HL-60 (cell line): ENCODE results near the gene GKN2.

Experiments used
- DNase-seq, 2 experiments: peaks; one replicate each; pipeline ENCODE4 v3.0.0-alpha.2; 2010 to 2020; ENCODE audit warnings: low read depth in 1 of 2, low spot score in 1 of 2
- H3K27ac ChIP-seq: fragments of 250-450 bp; sonication (Bioruptor Pico); replicated peaks from 2 replicates; pipeline ENCODE4 v1.5.1; 2020; ENCODE audit warnings: mild to moderate bottlenecking, moderate library complexity
- H3K27me3 ChIP-seq: fragments of 250-450 bp; sonication (Bioruptor Pico); 2 replicates; pipeline ENCODE4 v1.5.1; 2021; ENCODE audit warnings: mild to moderate bottlenecking, moderate library complexity; ENCODE audit not compliant: insufficient read depth, poor library complexity, severe bottlenecking
- H3K4me3 ChIP-seq: replicated peaks from 2 replicates; pipeline ENCODE4 v1.5.1; 2011; ENCODE audit warnings: mild to moderate bottlenecking, control low read depth, low read length; ENCODE audit not compliant: insufficient read depth
- CTCF ChIP-seq: IDR thresholded peaks from one replicate; pipeline ENCODE4 v1.5.1; 2011; ENCODE audit warnings: low read length, control low read depth, inconsistent platforms; ENCODE audit not compliant: insufficient read depth
- GABPA ChIP-seq: IDR thresholded peaks from 2 replicates; pipeline ENCODE4 v1.6.1; 2012; ENCODE audit warnings: low read depth
- POLR2AphosphoS5 ChIP-seq: IDR thresholded peaks from 2 replicates; pipeline ENCODE4 v1.6.1; 2012; ENCODE audit warnings: low read depth
- REST ChIP-seq: IDR thresholded peaks from 2 replicates; pipeline ENCODE4 v1.6.1; 2012; ENCODE audit warnings: low read depth; ENCODE audit not compliant: insufficient replicate concordance
- SPI1 ChIP-seq: IDR thresholded peaks from 2 replicates; pipeline ENCODE4 v1.6.1; 2012; ENCODE audit warnings: low read depth, mild to moderate bottlenecking, borderline replicate concordance

The GKN2 gene

GRCh38 chr2:68911709-68912108 is 41.0 kb downstream of the GKN2 start:
- TF ChIP-seq GABPA (no peak), REST (no peak), CTCF (no peak), SPI1 (no peak), POLR2AphosphoS5 (no peak)
- H3K4me3 ChIP-seq, result no peak overlapping the region
- peak in 1 of 2 experiments; percentile 48 for DNase-seq
- peak overlapping the region; percentile 14; the same call in 1 of the 2 replicates for H3K27ac ChIP-seq
- H3K27me3 ChIP-seq, result no peaks in the 10 kb centered on the region

- no peak overlapping the region for H3K4me3 ChIP-seq
- TF ChIP-seq POLR2AphosphoS5 (no peak), CTCF (no peak), SPI1 (no peak), GABPA (no peak), REST (no peak)
- H3K27ac ChIP-seq, result 0 out of 2 replicates have a peak overlapping the region, but pooled peaks have one; percentile 14
- DNase-seq, result no peak
- H3K27me3 ChIP-seq, result no peaks in the 10 kb centered on the region
Measured at GRCh38 chr2:68911246-68911645, 41.4 kb downstream of the GKN2 start.

GRCh38 chr2:68909793-68910674 is 42.7 kb downstream of the GKN2 start:
- Histone ChIP-seq H3K27ac (peak overlapping the region; percentile 87), H3K27me3 (no peaks in the 10 kb centered on the region), H3K4me3 (no peak overlapping the region)
- DNase-seq, result peak; percentile 71 to 85
- TF ChIP-seq REST (no peak), POLR2AphosphoS5 (no peak), SPI1 (no peak), CTCF (peak; percentile 80), GABPA (no peak)
